ENCODE results near the gene PANX2.
"Not testable (repeated sequence)": the region's sequence is repeated elsewhere in the genome, so short reads cannot be mapped to it uniquely, and the experiment has no call there.

The PANX2 gene, protein sequence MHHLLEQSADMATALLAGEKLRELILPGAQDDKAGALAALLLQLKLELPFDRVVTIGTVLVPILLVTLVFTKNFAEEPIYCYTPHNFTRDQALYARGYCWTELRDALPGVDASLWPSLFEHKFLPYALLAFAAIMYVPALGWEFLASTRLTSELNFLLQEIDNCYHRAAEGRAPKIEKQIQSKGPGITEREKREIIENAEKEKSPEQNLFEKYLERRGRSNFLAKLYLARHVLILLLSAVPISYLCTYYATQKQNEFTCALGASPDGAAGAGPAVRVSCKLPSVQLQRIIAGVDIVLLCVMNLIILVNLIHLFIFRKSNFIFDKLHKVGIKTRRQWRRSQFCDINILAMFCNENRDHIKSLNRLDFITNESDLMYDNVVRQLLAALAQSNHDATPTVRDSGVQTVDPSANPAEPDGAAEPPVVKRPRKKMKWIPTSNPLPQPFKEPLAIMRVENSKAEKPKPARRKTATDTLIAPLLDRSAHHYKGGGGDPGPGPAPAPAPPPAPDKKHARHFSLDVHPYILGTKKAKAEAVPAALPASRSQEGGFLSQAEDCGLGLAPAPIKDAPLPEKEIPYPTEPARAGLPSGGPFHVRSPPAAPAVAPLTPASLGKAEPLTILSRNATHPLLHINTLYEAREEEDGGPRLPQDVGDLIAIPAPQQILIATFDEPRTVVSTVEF

DNA sequence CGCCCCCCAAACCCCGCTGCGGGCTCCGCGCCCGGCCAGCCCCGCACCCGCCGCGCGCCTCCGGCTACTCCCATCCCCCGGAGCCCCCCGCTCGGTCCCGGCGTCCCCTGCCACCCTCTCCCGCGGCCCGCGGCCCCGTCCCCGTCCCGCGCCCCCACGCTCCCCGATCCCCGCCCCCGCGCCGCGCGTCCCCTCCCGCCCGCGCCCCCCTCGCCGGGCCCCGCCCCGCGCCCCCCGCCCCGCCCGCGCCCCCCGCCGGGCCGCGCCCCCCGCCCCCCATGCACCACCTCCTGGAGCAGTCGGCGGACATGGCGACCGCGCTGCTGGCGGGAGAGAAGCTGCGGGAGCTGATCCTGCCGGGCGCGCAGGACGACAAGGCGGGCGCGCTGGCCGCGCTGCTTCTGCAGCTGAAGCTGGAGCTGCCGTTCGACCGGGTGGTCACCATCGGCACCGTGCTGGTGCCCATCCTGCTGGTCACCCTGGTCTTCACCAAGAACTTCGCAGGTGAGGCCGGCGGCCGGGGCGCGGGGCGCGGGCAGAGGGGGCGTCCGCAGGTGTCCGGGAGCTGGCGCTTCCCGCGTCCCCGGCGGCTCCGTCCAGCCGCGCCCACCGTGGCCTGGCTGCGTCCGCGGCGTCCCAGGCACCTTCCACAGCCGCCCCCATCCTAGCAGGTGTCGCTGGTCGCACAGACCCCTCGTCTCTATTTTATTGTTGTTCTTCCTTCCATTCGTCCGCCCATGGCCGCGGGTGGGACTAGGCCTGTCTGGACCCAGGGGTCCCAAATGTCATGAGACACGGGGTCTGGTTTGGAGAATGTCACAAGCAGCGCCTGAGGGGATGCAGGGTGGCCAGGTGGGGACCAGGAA, at the start of gene PANX2:
TSS of gene PANX2 (plus strand) at position 279 of the 866 bp plus-strand sequence. CDS start at position 279, 0 bp downstream.
- no peak for DNase-seq (ENCODE audit: extremely low read depth in 1 of 2, low read depth in 1 of 2)

DNA sequence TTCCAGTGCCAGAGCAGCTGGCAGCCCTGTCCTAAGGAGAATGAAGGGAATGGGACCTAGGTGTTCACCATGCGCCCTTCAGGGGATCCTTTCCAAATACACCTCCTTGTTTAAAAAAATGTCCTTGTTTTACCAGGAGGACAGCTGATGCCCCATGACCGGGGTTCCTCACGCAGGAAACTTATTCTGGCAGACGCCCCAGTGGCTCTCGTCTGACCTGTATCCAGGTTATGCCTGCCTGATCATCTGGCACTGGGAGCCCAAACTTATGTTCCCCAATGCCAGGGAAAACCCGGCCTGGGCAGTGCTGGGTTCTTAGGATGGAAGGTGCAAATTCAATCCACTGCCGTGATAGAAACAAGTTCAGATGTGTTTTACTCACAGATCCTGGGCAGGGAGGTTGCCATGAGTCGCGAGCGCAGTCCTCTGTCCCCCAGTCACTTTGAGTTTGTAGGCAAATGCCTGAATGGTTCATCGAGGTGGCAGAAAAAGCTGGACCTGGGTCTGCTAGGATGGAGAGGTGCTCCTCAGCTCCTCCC, 49.3 kb upstream of the PANX2 start:
- no peak for DNase-seq (ENCODE audit: extremely low read depth in 1 of 2, low read depth in 1 of 2)

DNA sequence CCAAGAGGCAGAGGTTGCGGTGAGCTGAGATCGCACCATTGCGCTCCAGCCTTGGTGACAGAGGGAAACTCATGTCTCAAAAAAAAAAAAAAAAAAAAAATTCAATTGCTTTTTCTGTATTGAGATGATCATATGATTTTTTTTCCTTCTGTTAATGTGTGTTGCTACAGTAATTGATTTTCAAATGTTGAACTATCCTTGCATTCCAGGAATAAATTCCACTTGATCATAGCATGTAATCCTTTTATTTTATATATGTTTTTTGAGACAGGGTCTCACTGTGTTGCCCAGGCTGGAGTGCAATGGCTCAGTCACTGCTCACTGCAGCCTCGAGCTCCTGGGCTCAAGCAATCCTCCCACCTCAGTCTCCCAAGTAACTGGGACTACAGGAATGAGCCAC, 47.4 kb upstream of the PANX2 start:
- no peak for DNase-seq (ENCODE audit: extremely low read depth in 1 of 2, low read depth in 1 of 2)

DNA sequence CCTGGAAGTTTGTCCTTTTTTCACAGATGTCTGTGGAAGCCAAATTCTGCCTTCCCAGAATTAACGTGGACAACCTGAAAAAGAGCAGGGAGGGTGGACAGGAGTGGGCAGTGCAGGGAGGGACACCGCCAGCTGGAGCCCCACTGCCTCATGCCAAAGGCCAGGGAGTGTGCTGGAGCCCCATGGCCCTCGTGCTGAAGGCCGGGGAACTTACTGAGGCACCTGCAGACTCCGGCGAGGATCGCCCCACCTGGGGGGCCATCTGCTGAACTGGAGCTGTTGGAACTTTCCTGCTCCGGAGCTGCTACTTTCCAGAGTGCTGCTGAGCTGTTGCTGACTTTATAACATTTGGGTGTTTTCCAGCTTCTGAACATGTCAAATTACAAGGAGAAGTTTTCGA, 45.5 kb upstream of the PANX2 start:
- no peak for DNase-seq (ENCODE audit: extremely low read depth in 1 of 2, low read depth in 1 of 2)

DNA sequence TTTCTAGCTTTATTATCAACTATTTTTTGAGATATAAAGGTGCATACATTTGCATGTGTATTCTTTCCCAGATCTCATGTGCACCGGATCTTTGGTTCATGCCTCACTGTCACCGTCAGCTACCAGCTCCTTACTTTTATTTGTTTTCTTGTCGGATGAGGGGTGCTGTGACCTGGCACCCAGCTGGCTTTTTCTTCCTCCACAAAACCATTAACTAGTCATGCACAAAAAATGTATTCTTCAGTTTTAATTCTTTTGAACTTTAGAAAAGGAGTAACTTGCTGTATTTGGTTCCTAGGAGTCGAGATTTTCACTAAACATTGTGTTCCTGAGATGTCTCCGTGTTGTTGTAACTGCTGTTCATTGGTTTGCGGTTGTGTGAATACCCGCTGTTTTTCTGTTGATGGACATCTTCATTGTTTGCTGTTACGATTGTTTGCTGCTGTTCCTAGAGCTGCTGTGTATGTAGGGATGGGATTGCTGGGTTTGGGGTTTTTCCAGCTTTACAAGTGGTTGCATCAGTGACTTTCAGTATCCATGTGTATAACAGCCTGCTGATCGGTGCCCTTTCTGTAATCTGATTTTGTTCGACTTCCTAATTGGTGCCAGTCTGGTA, 41.3 kb upstream of the PANX2 start:
- no peak for DNase-seq (ENCODE audit: extremely low read depth in 1 of 2, low read depth in 1 of 2)

DNA sequence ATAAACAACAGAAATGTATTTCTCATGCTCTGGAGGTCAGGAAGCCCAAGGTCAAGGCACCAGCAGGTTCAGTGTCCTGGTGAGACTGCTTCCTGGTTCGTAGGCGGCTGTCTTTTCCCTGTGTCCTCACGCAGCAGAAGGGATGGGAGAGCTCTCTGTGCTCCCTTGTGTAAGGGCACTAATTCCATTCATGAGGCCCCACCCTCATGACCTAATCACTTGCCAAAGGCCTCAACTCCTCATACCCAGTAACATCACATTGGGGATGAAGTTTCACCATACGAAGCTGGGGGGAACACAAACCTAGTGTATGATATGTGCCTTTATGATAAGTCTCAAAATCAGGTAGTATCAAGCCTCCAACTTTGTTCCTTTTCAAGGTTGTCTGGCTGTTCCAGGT, 38.6 kb upstream of the PANX2 start:
- no peak for DNase-seq (ENCODE audit: extremely low read depth in 1 of 2, low read depth in 1 of 2)

DNA sequence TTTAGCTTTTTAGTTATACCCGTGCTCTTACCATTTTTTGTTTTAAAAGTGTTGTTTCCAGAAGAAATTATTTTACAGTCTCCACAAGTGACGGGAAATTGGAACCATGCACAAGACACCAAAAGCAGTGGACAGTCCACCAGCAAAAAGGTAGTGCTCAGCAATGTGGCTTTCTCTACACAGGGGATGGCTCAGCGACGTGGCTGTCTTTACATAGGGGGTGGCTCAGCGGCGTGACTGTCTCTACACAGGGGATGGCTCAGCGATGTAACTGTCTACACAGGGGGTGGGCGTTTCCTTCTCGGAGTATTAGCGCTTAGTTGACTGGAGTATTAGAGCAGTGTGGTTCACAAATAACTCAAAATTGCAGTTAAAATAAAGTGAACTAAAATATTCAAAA, 36.0 kb upstream of the PANX2 start:
- DNase-seq (ENCODE audit: extremely low read depth in 1 of 2, low read depth in 1 of 2): no peak

DNA sequence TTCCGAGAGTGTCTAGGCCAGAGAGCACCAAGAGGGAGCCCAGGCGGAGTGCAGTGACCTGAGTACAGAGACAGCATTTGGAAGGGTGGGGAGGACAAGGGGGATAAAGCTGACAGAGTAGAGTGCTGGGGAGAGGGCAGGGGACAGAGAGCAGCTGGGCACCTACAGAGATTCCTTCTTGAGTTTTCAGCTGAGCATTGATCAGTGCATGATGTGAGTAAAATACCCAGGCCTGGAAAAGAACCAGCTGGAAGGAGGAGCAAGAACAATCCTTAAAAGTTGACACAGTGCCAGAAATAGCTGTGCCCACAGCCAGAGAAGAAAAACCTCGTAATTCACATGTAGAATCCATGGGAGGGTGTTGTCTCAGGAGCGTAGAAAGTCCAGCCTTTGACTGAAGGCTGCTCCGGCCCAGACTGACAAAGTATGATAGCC, 33.9 kb upstream of the PANX2 start:
- DNase-seq (ENCODE audit: extremely low read depth in 1 of 2, low read depth in 1 of 2): no peak

DNA sequence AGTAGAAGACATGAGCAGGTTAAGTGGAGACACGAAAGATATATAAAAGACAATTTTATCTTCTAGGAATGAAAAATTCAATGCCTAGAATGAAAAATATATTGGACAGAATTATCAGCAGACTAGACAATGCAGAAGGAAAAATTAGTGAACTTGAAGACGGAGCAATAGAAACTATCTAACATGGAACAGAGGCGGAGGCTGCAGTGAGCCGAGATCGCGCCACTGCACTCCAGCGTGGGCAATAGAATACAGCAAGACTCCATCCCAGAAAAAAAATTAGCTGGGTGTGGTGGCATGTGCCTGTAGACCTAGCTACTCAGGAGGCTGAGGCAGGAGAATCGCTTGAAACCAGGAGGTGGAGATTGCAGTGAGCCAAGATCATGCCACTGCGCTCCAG, 33.3 kb upstream of the PANX2 start:
- DNase-seq (ENCODE audit: extremely low read depth in 1 of 2, low read depth in 1 of 2): not testable (repeated sequence)

DNA sequence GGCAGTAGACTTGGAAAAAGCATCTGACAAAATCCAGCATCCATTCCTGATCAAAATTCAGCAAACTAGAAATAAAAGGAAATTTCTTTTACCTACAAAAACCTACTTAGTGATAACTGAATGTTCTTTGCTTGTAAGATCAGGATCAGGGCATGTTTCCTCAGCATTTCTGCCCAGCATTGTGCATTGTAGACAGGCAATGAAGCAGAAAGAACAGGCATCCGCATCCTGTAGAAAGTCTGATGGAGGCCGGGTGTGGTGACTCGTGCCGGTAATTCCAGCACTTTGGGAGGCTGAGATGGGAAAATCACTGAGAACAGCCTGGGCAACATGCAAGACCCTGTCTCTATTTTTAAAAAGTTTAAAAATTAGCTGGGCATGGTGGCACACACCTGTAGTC, 32.5 kb upstream of the PANX2 start:
- DNase-seq (ENCODE audit: extremely low read depth in 1 of 2, low read depth in 1 of 2): no peak

DNA sequence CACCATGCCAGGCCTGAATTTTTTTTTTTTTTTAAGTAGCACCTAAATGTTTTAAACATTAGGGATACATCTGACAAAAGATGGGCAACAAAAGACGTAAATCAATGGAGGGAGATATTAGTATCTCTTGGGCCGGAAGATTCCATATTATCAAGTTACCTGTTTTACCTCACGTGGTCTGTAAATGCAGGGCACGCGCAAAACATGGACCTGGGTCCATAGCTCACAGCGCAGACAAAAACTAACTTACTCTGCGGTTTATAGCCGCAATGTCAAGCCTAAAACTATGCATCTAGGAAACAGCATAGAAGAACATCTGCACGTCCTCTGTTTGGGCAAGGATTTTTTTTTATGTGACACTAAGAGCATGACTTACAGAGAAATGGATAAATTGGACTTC, 31.5 kb upstream of the PANX2 start:
- DNase-seq (ENCODE audit: extremely low read depth in 1 of 2, low read depth in 1 of 2): no peak

DNA sequence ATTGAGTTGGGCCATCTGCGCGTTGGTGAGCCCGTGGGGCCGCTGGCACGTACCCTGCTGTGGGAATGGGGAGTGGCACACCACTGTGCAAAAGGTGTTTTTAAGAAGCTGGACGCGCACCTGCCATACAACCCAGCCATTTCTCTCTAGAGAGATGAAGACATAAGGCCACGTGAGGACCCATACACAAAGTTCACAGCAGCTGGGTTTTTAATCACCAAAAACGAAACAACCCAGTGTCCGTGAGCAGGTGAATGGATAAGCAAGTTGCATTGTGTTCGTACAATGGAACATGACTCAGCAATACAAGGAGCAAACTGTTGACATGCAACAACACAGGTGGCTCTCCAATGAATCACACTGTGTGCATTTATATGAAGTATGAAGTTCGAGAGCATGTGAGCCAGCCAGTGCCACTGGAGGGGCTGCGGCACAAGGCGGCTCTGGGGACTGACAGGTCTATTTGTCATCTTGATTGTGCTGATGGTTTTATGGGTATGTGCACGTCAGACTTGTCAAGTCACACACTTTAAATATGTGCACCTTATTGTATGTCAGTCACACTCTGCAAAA, 30.6 kb upstream of the PANX2 start:
- no peak for DNase-seq (ENCODE audit: extremely low read depth in 1 of 2, low read depth in 1 of 2)

DNA sequence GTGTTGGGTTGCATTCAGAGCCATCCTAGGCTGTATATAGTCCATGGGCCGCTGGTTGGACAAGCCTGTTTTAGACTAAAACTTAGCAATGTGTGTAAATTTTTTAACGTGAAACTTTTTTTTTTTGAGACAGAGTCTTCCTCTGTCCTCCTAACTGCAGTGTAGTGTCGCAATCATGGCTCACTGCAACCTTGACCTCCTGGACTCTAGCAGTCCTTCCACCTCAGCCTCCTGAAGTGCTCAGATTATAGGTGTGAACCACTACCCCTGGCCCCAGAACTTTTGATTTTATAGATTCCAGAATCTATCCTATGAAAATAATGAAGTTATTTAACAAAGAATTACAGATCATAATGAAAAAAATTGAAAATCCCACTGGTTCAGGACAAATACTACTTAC, 29.9 kb upstream of the PANX2 start:
- no peak for DNase-seq (ENCODE audit: extremely low read depth in 1 of 2, low read depth in 1 of 2)

DNA sequence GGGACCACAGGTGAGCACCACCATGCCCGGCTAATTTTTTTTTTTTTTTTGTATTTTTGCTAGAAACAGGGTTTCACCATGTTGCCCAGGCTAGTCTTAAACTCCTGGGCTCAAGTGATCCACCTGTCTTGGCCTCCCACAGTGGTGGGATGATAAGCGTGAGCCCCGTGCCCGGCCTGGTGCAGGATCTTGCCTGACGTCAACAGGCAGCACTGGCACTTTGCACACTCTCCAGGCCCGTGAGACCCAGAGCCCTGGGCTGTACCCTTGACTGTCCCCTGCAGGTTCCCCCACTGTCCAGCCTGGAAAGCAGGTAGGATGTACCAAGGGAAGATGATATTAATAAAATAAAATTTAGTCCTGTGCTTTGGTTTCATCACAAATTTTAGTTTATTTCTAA, 29.1 kb upstream of the PANX2 start:
- no peak for DNase-seq (ENCODE audit: extremely low read depth in 1 of 2, low read depth in 1 of 2)

DNA sequence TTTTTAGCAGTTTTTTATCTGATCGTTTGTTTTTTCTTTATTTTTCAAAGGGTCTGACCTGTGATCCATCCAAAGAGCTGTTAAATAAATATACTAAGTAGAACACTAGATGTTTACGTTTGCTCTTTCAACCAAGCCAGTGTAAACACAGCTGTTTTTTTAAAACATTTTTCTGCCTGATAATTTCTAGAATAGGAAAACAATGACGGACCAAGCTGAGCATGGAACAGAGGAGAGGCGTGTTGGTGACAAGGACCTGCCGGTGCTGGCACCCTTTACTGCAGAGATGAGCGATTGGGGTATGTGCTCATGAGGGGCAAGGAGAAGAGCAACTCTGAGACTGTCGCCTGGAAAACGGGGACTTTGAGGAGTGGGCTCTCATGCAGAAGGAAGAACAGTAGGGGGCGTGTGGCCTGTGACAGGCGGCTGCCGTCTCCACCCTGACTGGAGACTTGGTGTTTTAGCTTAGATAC, 28.6 kb upstream of the PANX2 start:
- no peak for DNase-seq (ENCODE audit: extremely low read depth in 1 of 2, low read depth in 1 of 2)

DNA sequence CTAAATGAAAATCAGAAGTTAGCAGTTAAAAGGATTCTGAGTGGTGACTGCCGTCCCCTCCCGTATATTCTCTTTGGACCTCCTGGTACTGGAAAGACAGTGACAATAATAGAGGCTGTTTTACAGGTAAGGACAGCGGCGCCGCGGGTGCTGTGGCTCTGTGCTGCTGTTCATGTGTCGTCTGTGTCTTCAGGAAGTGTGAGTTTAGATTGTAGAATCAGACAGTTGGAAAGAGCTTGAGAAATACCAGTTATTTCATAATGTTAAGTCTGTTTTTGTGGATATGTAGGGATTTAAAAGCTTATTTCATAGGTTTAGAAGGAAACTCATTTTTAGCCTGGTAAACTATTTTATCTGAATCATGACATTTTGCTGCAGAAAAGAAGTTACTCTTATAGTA, 27.4 kb upstream of the PANX2 start:
- DNase-seq (ENCODE audit: extremely low read depth in 1 of 2, low read depth in 1 of 2): no peak

DNA sequence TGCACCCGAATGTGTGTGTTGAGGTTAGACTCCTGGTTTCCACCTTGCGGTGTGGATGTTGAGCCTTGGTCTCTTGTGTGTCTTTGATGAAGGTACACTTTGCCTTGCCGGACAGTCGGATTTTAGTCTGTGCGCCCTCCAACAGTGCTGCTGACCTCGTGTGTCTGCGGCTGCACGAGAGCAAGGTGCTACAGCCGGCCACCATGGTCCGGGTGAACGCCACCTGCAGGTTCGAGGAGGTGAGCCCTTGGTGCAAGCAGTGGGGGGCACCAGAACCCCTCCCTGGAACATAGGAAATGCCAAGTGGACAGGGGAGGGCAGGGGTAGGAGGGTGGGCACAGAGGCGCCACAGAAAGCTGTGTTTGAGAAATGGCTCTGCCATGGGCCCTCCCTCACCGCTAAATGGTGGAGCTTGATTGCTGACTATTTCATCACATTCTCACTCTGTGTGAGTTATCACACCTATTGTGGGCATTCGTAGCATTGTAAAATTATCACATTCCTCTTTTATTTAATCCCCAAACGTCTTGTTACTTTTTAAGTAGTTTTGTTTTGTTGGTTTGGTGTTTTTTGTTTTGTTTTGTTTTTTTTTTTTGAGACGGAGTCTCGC, 26.4 kb upstream of the PANX2 start:
- DNase-seq (ENCODE audit: extremely low read depth in 1 of 2, low read depth in 1 of 2): no peak

DNA sequence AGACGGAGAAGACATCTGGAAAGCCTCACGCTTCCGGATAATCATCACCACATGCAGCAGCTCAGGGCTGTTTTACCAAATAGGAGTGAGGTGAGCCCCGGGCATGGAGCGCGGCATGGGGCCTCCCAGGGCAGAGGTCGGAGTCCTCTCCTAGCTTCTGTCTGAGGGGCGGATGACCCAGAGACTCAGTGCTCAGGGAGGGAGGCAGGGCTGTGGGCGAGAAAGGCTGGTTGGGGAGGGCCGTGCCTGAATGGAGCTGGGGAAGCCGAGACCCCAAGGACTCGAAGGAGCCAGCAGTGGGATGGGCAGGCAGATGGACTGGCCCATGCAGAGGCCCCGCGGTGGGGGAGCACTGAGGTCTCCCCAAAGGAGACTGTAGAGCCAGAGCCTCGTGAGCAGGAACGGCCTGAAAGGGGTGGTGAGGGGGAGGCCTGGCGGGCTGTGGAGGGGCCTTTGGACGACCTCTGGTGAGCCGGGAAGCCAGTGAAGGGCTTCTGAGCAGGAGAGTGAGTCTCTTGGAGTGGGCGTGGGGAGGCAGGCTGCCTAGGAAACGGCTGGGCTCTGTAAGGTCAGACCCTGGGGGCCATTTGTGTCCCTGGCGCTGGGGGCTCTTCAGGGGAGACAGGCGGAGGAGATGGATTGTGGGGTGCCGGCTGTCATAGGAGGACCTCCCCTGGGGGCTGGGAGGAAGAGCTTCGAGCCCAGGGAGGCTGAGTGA, 24.7 kb upstream of the PANX2 start:
- no peak for DNase-seq (ENCODE audit: extremely low read depth in 1 of 2, low read depth in 1 of 2)
